Diencephalon (tissue), 1 donor: ENCODE measurements around the gene MYL6. TPM values are rescaled to one million over a fixed set of nuclear protein-coding genes. Genes with fewer than 3 reads are reported as not detected.

ENCODE experiments used
- total RNA-seq: library from RNA; depleted of rRNA; stranded (reverse); fragments of >200 nt; gene quantifications from one replicate; pipeline ENCODE4 v1.2.3, GENCODE V29; 2014

Gene MYL6
- 650 TPM for total RNA-seq

DNA sequence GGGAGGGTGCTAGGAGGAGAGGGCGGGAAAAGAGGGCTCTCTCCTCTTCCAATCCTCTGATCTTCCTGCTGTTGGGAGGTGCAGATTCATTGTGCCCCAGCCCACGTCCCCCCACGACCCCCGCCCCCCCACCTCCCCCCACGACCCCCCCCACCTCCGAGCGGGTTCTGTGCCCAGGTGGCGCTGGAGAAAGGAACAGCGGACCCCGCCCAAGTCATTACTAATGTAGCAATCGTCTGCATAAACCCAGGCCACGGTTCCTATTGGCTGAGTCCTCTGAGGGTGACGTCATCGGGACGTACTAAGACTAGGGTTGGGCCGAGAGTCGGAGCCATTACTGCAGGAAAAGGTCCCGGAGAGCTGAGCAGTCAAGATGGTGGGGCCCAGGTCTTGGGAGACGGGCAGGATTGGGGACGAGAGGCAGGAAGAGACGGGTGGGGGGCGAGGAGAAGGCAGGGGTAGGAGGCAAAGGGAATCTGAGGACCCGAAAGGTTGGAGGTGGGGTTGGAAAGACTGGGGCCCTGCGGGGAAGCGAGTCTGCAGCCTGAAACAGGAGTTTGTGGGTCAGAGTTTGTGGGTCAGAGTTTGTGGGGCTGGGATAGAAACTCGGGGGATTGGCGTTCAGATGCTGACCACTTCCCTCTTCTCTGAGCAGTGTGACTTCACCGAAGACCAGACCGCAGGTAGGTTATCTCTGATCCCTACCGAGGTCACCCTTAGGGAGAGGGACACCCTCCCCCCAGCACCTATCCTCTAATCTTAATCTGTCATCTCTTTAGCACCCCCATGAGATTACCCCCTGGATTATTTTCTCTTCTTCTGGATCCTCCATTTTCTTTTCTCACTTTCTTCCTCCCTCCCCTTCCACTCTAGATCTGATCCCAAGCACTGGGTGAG, at the start of gene MYL6:
Gene MYL6, plus strand, starts transcription at position 331 of the 897 bp plus-strand sequence. Its CDS starts 43 bp downstream, at position 374.

GRCh38 chr12:56116267-56117081, 41.7 kb upstream of the MYL6 start, which contains the start of gene RPL41:
TSS of gene RPL41 (plus strand) at chr12:56116633.

GRCh38 chr12:56117778-56118687, 40.1 kb upstream of the MYL6 start, which contains the start of gene ZC3H10:
TSS of gene ZC3H10 (plus strand) at chr12:56118266. CDS start at chr12:56120563, 2,297 bp downstream.

GRCh38 chr12:56127888-56128669, 30.1 kb upstream of the MYL6 start, which contains the start of gene ESYT1:
TSS of gene ESYT1 (plus strand) at chr12:56128267. CDS start at chr12:56128320, 53 bp downstream.

DNA sequence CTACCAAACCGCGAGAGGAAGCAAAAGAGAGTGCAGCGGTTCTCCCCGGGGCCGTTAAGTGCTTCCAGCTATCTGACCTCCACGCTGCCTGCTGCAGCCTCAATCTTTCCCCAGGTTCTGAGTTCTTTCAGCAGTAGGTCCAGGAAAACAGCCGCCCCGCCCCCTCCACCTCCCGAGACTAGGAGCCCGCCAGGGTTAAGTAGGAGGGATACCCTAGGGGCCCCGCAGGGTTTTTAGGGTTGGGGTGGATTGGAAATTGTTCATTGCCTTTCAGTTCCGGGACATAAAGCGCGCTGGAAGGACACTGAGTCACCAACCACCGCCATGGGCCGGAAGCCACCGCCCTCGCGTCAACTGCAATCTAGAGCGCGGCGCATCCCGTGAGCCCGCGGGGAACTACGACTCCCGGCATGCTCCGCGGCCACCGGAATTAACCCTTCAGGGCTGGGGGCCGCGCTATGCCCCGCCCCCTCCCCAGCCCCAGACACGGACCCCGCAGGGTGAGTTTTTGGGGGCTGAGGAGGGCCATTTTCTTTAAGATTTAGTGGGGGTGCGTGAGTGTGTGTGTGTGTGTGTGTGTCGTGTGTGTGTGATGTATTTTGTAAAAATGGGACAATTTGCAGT, 5.9 kb upstream of the MYL6 start, which contains the start of gene MYL6B:
Gene MYL6B, plus strand, starts transcription at position 456 of the 624 bp plus-strand sequence. CDS start 1,332 bp downstream, outside the sequence.

DNA sequence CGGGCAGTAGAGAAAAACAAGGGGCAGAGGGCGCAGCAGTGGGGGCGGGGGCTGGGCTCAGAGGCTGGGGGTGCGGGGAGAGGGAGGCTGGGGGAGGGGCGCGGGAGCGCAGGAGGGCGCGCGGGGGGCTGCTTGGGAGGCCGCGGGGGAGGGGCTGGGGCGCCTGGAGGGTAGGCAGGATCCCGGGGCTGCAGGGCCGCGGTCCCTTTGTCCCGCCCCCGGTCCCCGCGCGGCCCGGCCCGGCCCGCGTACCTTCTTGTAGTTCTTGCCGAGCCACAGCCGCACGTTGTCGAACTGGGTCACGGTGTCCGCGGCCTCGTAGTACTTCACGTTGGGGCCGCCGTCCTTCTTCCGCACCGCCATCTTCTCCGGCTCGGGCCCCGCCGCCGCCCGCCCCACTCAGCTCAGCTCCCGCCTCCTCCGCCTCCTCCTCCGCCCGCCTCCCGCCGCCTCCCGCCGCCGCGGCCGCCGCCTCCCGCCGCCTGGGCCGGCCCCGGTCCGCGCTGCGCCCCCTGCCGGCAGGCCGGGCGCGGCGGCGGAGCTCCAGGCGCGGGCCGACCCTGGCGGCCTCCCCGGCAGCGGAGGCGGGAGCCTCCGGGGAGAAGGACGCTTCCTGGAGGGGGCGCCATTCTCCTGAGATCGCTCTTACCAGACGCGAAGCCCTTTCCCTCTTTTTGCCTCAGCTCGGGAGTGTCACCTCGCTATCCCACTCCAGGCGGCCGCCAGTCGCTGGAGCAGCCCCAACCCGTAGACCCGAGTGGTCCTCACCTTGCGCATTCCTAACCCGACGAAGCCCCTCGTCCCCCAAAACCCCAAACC, 31.1 kb downstream of the MYL6 start, which contains the start of gene SMARCC2:
Gene SMARCC2, minus strand, starts transcription at position 385 of the 819 bp plus-strand sequence. Its CDS starts 22 bp downstream, at position 363.

Other genes with a start within 250 kb of the MYL6 start
- gene PYM1, start 230.5 kb upstream of the MYL6 start, total RNA-seq, result 25.1 TPM
- 12.9 TPM for gene DGKA, start 227.2 kb upstream of the MYL6 start, total RNA-seq
- 0.69 TPM for gene PMEL, start 192.3 kb upstream of the MYL6 start, total RNA-seq
- gene CDK2, start 191.5 kb upstream of the MYL6 start, total RNA-seq, result 12.7 TPM
- 59.1 TPM for gene RAB5B, start 184.3 kb upstream of the MYL6 start, total RNA-seq
- gene SUOX, start 161.1 kb upstream of the MYL6 start, total RNA-seq, result 13.4 TPM
- 3.7 TPM for gene IKZF4, start 137.3 kb upstream of the MYL6 start, total RNA-seq
- gene RPS26, start 116.4 kb upstream of the MYL6 start, total RNA-seq, result 40.4 TPM
- gene ERBB3, start 78.2 kb upstream of the MYL6 start, total RNA-seq, result 6.2 TPM
- 70.8 TPM for gene PA2G4, start 53.8 kb upstream of the MYL6 start, total RNA-seq
- gene RPL41, start 41.7 kb upstream of the MYL6 start, total RNA-seq, result 1,096 TPM
- 7.4 TPM for gene ZC3H10, start 40.1 kb upstream of the MYL6 start, total RNA-seq
- 51.9 TPM for gene ESYT1, start 30.1 kb upstream of the MYL6 start, total RNA-seq
- 118 TPM for gene MYL6B, start 5.8 kb upstream of the MYL6 start, total RNA-seq
- gene SMARCC2, start 31.1 kb downstream of the MYL6 start, total RNA-seq, result 108 TPM
- 71.3 TPM for gene RNF41, start 63.6 kb downstream of the MYL6 start, total RNA-seq
- gene NABP2, start 66.0 kb downstream of the MYL6 start, total RNA-seq, result 26.3 TPM
- gene SLC39A5, start 71.7 kb downstream of the MYL6 start, total RNA-seq, result not detected
- 23.5 TPM for gene ANKRD52, start 100.0 kb downstream of the MYL6 start, total RNA-seq
- 12.5 TPM for gene COQ10A, start 108.6 kb downstream of the MYL6 start, total RNA-seq
- 153 TPM for gene CS, start 142.0 kb downstream of the MYL6 start, total RNA-seq
- 39.9 TPM for gene CNPY2, start 157.6 kb downstream of the MYL6 start, total RNA-seq
- gene PAN2, start 175.6 kb downstream of the MYL6 start, total RNA-seq, result 30.9 TPM
- 0.92 TPM for gene IL23A, start 180.5 kb downstream of the MYL6 start, total RNA-seq
- 78.4 TPM for gene STAT2, start 201.7 kb downstream of the MYL6 start, total RNA-seq
- gene APOF, start 204.5 kb downstream of the MYL6 start, total RNA-seq, result not detected